SK-N-SH (cell line): ENCODE results near the gene PRR18. TPM values are rescaled to one million over a fixed set of nuclear protein-coding genes. Genes with fewer than 3 reads are reported as not detected.

Source experiments
- CTCF ChIA-PET: fragments of 300-600, 350-600 bp; formaldehyde crosslinking; extraction: SDS; loops from one replicate; lab custom pipeline; 2021; lab: Yijun Ruan, JAX
- POLR2A ChIA-PET: fragments of 350-600 bp; sonication (Branson Sonifier 250); formaldehyde crosslinking; extraction: SDS; loops from one replicate; lab custom pipeline; 2020; ENCODE audit warnings: antibody characterized with exemption, inconsistent platforms; lab: Yijun Ruan, JAX
- DNase-seq: peaks from one replicate; pipeline ENCODE4 v3.0.0; 2012
- H2AFZ ChIP-seq: fragments of 200-600 bp; sonication (generic); 2 replicates; pipeline ENCODE4 v1.8.1; 2016; ENCODE audit warnings: antibody characterized with exemption, mild to moderate bottlenecking, low read depth
- H3F3A ChIP-seq: fragments of 200-600 bp; sonication (generic); replicated peaks from 2 replicates; pipeline ENCODE3; 2016; ENCODE audit warnings: antibody characterized with exemption, mild to moderate bottlenecking; ENCODE audit not compliant: insufficient read depth
- H3K27ac ChIP-seq, 2 experiments: fragments of 200-500 bp in 1 of 2; fragments of 200-600 bp in 1 of 2; sonication (Bioruptor generic) in 1 of 2; sonication (generic), shearing (Covaris generic) in 1 of 2; 2 replicates each; pipeline versions ENCODE4 v1.5.1 to v1.6.1; 2014 to 2016; ENCODE audit warnings: low read depth in 2 of 2, inconsistent platforms in 1 of 2, low read length in 1 of 2, mild to moderate bottlenecking in 1 of 2, mixed read lengths in 1 of 2
- H3K27me3 ChIP-seq: fragments of 200-600 bp; sonication (generic), shearing (Covaris generic); 2 replicates; pipeline ENCODE4 v1.6.1; 2016; ENCODE audit warnings: mixed run types; ENCODE audit not compliant: insufficient read depth
- H3K36me3 ChIP-seq, 2 experiments: fragments of 200-500 bp in 1 of 2; fragments of 200-600 bp in 1 of 2; sonication (Bioruptor generic) in 1 of 2; sonication (generic) in 1 of 2; replicated peaks in 1 of 2; 2 replicates each; pipeline versions ENCODE3 to v1.5.1; 2014 to 2016; ENCODE audit warnings: low read length in 1 of 2, mild to moderate bottlenecking in 1 of 2; ENCODE audit not compliant: insufficient read depth in 2 of 2, control insufficient read depth in 1 of 2
- H3K4me1 ChIP-seq, 2 experiments: fragments of 200-500 bp in 1 of 2; fragments of 200-600 bp in 1 of 2; sonication (Bioruptor generic) in 1 of 2; sonication (generic), shearing (Covaris generic) in 1 of 2; 2 replicates each; pipeline versions ENCODE4 v1.5.1 to v1.6.1; 2014 to 2016; ENCODE audit warnings: low read depth in 1 of 2, low read length in 1 of 2, mixed run types in 1 of 2; ENCODE audit not compliant: insufficient read depth in 2 of 2, control insufficient read depth in 1 of 2
- H3K4me2 ChIP-seq: fragments of 200-600 bp; sonication (generic), shearing (Covaris generic); 2 replicates; pipeline ENCODE4 v1.6.1; 2017; ENCODE audit warnings: mixed run types
- H3K4me3 ChIP-seq, 2 experiments: fragments of 200-500 bp in 1 of 2; fragments of 200-600 bp in 1 of 2; sonication (Bioruptor generic) in 1 of 2; sonication (generic), shearing (Covaris generic) in 1 of 2; 2 replicates each; pipeline versions ENCODE4 v1.5.1 to v1.8.1; 2014 to 2016; ENCODE audit warnings: low read depth in 2 of 2, inconsistent platforms in 1 of 2, low read length in 1 of 2, mild to moderate bottlenecking in 1 of 2, mixed read lengths in 1 of 2, moderate library complexity in 1 of 2
- H3K79me2 ChIP-seq: fragments of 200-600 bp; sonication (generic); 2 replicates; pipeline ENCODE4 v1.8.1; 2017; ENCODE audit warnings: mild to moderate bottlenecking; ENCODE audit not compliant: insufficient read depth
- H3K9ac ChIP-seq: fragments of 200-600 bp; sonication (generic); 2 replicates; pipeline ENCODE4 v1.6.1; 2017; ENCODE audit warnings: mixed run types
- H3K9me2 ChIP-seq: fragments of 200-600 bp; sonication (generic); 2 replicates; pipeline ENCODE4 v1.6.1; 2017; ENCODE audit warnings: mixed run types
- H3K9me3 ChIP-seq: fragments of 200-600 bp; sonication (generic); 2 replicates; pipeline ENCODE4 v1.6.1; 2017; ENCODE audit warnings: mixed run types, mild to moderate bottlenecking, moderate library complexity
- H4K20me1 ChIP-seq: fragments of 200-600 bp; sonication (generic); 2 replicates; pipeline ENCODE4 v1.6.1; 2017; ENCODE audit warnings: mild to moderate bottlenecking, mixed run types; ENCODE audit not compliant: insufficient read depth
- ELF1 ChIP-seq: IDR thresholded peaks from 2 replicates; pipeline ENCODE4 v1.4.0; 2012
- EP300 ChIP-seq, 2 experiments: IDR thresholded peaks; 2 replicates each; pipeline versions ENCODE4 v1.4.0 to v1.6.1; 2012; ENCODE audit warnings: borderline replicate concordance in 1 of 2, low read depth in 1 of 2, low read length in 1 of 2
- FOXM1 ChIP-seq: IDR thresholded peaks from 2 replicates; pipeline ENCODE4 v1.4.0; 2012; ENCODE audit warnings: low read depth, mild to moderate bottlenecking
- JUND ChIP-seq: IDR thresholded peaks from 2 replicates; pipeline ENCODE4 v1.4.0; 2012
- MAX ChIP-seq: IDR thresholded peaks from 2 replicates; pipeline ENCODE4 v1.4.0; 2012; ENCODE audit warnings: low read depth
- MEF2A ChIP-seq: IDR thresholded peaks from 2 replicates; pipeline ENCODE4 v1.4.0; 2012; ENCODE audit warnings: low read depth, borderline replicate concordance
- MXI1 ChIP-seq: IDR thresholded peaks from 2 replicates; pipeline ENCODE4 v1.6.1; 2012; ENCODE audit warnings: mild to moderate bottlenecking, low read depth, low read length, improper control_type of control experiment
- POLR2AphosphoS5 ChIP-seq: IDR thresholded peaks from 2 replicates; pipeline ENCODE4 v1.6.1; 2012; ENCODE audit warnings: low read depth, low read length
- RAD21 ChIP-seq: IDR thresholded peaks from 2 replicates; pipeline ENCODE4 v1.6.1; 2012; ENCODE audit warnings: mild to moderate bottlenecking, low read length
- RXRA ChIP-seq: IDR thresholded peaks from 2 replicates; pipeline ENCODE4 v1.4.0; 2012; ENCODE audit warnings: low read depth, mild to moderate bottlenecking, borderline replicate concordance
- SMC3 ChIP-seq: IDR thresholded peaks from 2 replicates; pipeline ENCODE4 v1.6.1; 2012; ENCODE audit warnings: low read depth, low read length, improper control_type of control experiment
- TAF1 ChIP-seq: IDR thresholded peaks from 2 replicates; pipeline ENCODE4 v1.6.1; 2012; ENCODE audit warnings: low read depth, mild to moderate bottlenecking, low read length, moderate library complexity, borderline replicate concordance
- TEAD4 ChIP-seq: IDR thresholded peaks from 2 replicates; pipeline ENCODE4 v1.4.0; 2012; ENCODE audit warnings: mild to moderate bottlenecking, borderline replicate concordance; ENCODE audit not compliant: insufficient read depth
- WGBS: methylation state at CpG from one replicate; pipeline ENCODE4 v1.1.6; 2017; ENCODE audit warnings: low lambda C conversion rate; 5-methylcytosine and 5-hydroxymethylcytosine counted together
- polyA plus RNA-seq, 3 experiments: library from polyadenylated mRNA; depleted of rRNA; stranded (reverse); fragments of >200 nt; gene quantifications; 2 replicates each; pipeline ENCODE4 v1.2.3, GENCODE V29; 2012
- TF ChIP-seq, protein P1 (sequence below): IDR thresholded peaks from 2 replicates; pipeline ENCODE4; 2012
- TF ChIP-seq, protein P2 (sequence below): fragments of 200-600 bp; sonication (generic); IDR thresholded peaks from 2 replicates; pipeline ENCODE4 v1.6.1; 2017; ENCODE audit warnings: antibody characterized with exemption, mild to moderate bottlenecking, moderate library complexity
- TF ChIP-seq, protein P3 (sequence below): IDR thresholded peaks from 2 replicates; pipeline ENCODE4 v1.4.0; 2012; ENCODE audit warnings: low read depth, borderline replicate concordance

The PRR18 gene
- polyA plus RNA-seq, 1 of the 3 experiments (the other 2 are of a cell fraction): 0.02 TPM

DNA sequence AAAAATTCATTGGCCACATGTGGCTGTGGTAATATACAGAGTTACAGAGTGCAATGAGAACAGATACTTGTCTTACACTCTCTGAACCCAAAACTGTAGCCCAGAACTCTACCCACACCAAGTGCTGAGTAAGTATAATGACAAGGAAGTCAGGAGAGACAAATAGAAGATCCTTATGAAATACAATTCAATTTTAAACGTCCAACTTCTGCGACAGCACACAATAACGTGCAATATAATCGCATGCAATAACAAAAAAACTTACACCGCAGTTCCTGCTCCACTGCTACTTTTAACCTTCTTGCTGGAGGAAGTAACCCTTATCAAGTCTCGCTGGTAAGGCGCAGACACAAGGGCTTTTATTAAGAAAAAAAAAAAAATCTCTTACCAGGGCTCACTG is 33.3 kb upstream of the PRR18 start:
- POLR2A ChIA-PET: interaction anchor here (0.6 kb wide), 1 partner anchor 11 kb away, joined by 3 read pairs; no protein-coding TSS in a partner anchor
- DNase-seq: no peak
- WGBS: 43% methylated on average over 7 of the region's 7 CpGs

More for the DNA sequence above, 33.3 kb upstream of the PRR18 start:
- Histone ChIP-seq H3K4me3 (peak overlapping the region; percentile 82 to 88), H3F3A (no peaks in the 10 kb centered on the region), H3K27me3 (no peaks in the 10 kb centered on the region), H3K79me2 (peaks cover 62% of the 10 kb centered on the region), H4K20me1 (peaks cover 42% of the 10 kb centered on the region), H3K9ac (peak overlapping the region; percentile 90), H3K27ac (no peak overlapping the region), H3K9me3 (no peaks in the 10 kb centered on the region), H3K4me2 (peak overlapping the region; percentile 85), H2AFZ (no peak overlapping the region), H3K36me3 (peaks cover 0 to 9% of the 10 kb centered on the region in 2 experiments), H3K9me2 (no peaks in the 10 kb centered on the region), H3K4me1 (peaks cover 4 to 19% of the 10 kb centered on the region in 2 experiments; a peak in 2 of 4 replicates)
- no peak for TF ChIP-seq SMC3
- TF ChIP-seq, protein P1, sequence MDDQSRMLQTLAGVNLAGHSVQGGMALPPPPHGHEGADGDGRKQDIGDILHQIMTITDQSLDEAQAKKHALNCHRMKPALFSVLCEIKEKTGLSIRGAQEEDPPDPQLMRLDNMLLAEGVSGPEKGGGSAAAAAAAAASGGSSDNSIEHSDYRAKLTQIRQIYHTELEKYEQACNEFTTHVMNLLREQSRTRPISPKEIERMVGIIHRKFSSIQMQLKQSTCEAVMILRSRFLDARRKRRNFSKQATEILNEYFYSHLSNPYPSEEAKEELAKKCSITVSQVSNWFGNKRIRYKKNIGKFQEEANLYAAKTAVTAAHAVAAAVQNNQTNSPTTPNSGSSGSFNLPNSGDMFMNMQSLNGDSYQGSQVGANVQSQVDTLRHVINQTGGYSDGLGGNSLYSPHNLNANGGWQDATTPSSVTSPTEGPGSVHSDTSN: no peak
- TF ChIP-seq, protein P2, sequence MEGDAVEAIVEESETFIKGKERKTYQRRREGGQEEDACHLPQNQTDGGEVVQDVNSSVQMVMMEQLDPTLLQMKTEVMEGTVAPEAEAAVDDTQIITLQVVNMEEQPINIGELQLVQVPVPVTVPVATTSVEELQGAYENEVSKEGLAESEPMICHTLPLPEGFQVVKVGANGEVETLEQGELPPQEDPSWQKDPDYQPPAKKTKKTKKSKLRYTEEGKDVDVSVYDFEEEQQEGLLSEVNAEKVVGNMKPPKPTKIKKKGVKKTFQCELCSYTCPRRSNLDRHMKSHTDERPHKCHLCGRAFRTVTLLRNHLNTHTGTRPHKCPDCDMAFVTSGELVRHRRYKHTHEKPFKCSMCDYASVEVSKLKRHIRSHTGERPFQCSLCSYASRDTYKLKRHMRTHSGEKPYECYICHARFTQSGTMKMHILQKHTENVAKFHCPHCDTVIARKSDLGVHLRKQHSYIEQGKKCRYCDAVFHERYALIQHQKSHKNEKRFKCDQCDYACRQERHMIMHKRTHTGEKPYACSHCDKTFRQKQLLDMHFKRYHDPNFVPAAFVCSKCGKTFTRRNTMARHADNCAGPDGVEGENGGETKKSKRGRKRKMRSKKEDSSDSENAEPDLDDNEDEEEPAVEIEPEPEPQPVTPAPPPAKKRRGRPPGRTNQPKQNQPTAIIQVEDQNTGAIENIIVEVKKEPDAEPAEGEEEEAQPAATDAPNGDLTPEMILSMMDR: no peak
- TF ChIP-seq TEAD4: no peak
- no peak for TF ChIP-seq ELF1
- TF ChIP-seq, protein P3, sequence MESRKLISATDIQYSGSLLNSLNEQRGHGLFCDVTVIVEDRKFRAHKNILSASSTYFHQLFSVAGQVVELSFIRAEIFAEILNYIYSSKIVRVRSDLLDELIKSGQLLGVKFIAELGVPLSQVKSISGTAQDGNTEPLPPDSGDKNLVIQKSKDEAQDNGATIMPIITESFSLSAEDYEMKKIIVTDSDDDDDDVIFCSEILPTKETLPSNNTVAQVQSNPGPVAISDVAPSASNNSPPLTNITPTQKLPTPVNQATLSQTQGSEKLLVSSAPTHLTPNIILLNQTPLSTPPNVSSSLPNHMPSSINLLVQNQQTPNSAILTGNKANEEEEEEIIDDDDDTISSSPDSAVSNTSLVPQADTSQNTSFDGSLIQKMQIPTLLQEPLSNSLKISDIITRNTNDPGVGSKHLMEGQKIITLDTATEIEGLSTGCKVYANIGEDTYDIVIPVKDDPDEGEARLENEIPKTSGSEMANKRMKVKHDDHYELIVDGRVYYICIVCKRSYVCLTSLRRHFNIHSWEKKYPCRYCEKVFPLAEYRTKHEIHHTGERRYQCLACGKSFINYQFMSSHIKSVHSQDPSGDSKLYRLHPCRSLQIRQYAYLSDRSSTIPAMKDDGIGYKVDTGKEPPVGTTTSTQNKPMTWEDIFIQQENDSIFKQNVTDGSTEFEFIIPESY: no peak
- TF ChIP-seq JUND: no peak
- TF ChIP-seq POLR2AphosphoS5: no peak
- no peak for TF ChIP-seq MEF2A
- TF ChIP-seq MAX: no peak
- TF ChIP-seq MXI1: no peak
- TF ChIP-seq EP300 (IDR thresholded peaks at IDR 0.05; ENCODE audit: borderline replicate concordance in 1 of 2, low read depth in 1 of 2, low read length in 1 of 2): no peak
- no peak for TF ChIP-seq FOXM1
- no peak for TF ChIP-seq RXRA
- TF ChIP-seq TAF1: no peak
- no peak for TF ChIP-seq RAD21
- CTCF ChIA-PET: interaction anchor here (0.5 to 1.8 kb wide), 4 partner anchors 28 to 348 kb away, joined by 3 to 6 read pairs (median 4); no protein-coding TSS in a partner anchor
